Endothelial cell of umbilical vein (primary cell): ENCODE measurements around the gene SARS2. TPM values are rescaled to one million over a fixed set of nuclear protein-coding genes. Genes with fewer than 3 reads are reported as not detected.

Source experiments
- BruUV-seq: library from RNA; stranded (reverse); fragments of 400-500 nt; replicated peaks from 2 replicates; lab custom pipeline; 2021; lab: Mats Ljungman, UMichigan
- CTCF ChIA-PET: fragments of 300-600, 350-600 bp; sonication (Branson Sonifier 250); formaldehyde crosslinking; loops from one replicate; lab custom pipeline; 2021; ENCODE audit warnings: antibody characterized with exemption, inconsistent platforms; lab: Charles Lee
- POLR2A ChIA-PET: fragments of 300-600, 350-600 bp; sonication (Branson Sonifier 250); formaldehyde crosslinking; loops from one replicate; lab custom pipeline; 2021; ENCODE audit warnings: antibody characterized with exemption, inconsistent platforms; lab: Charles Lee
- DNase-seq: peaks from one replicate; pipeline ENCODE4 v3.0.0-alpha.2; 2011; ENCODE audit warnings: low read depth, low spot score
- FAIRE-seq: peaks from 2 replicates; lab custom pipeline; 2011; peaks lifted over from hg19 to GRCh38; lab: Jason Lieb, UNC
- H2AFZ ChIP-seq: 2 replicates; pipeline ENCODE4 v1.6.0; 2012; ENCODE audit warnings: low read depth, low read length, control low read depth, inconsistent platforms
- H3K27ac ChIP-seq: 2 replicates; pipeline ENCODE4 v1.5.1; 2011; ENCODE audit warnings: low read depth, mild to moderate bottlenecking, control low read depth, low read length, moderate library complexity; ENCODE audit not compliant: insufficient read depth
- H3K27me3 ChIP-seq, 2 experiments: 2 replicates each; pipeline versions ENCODE4 v1.6.0 to v1.6.1; 2011; ENCODE audit warnings: low read length in 2 of 2, mixed read lengths in 1 of 2; ENCODE audit not compliant: control insufficient read depth in 2 of 2, insufficient read depth in 2 of 2
- H3K36me3 ChIP-seq, 2 experiments: 2 replicates in 1 of 2; 3 replicates in 1 of 2; pipeline ENCODE4 v1.5.1; 2011; ENCODE audit warnings: low read length in 2 of 2, mild to moderate bottlenecking in 1 of 2, moderate library complexity in 1 of 2; ENCODE audit not compliant: control insufficient read depth in 2 of 2, insufficient read depth in 2 of 2; ENCODE audit errors: extremely low read depth in 1 of 2
- H3K4me1 ChIP-seq: 3 replicates; pipeline ENCODE4 v1.5.1; 2011; ENCODE audit warnings: mild to moderate bottlenecking, low read length; ENCODE audit not compliant: control insufficient read depth, insufficient read depth; ENCODE audit errors: extremely low read depth
- H3K4me2 ChIP-seq: 2 replicates; pipeline ENCODE4 v1.6.1; 2011; ENCODE audit warnings: low read length, control low read depth, mixed read lengths; ENCODE audit not compliant: insufficient read depth
- H3K4me3 ChIP-seq, 3 experiments: fragments of 200-600 bp in 1 of 3; sonication (generic), shearing (Covaris generic) in 1 of 3; replicated peaks in 1 of 3; 2 replicates each; pipeline ENCODE4 v1.5.1; 2011 to 2016; ENCODE audit warnings: control low read depth in 3 of 3, low read length in 3 of 3, mild to moderate bottlenecking in 2 of 3, inconsistent platforms in 1 of 3, low read depth in 1 of 3, moderate library complexity in 1 of 3; ENCODE audit not compliant: insufficient read depth in 1 of 3
- H3K79me2 ChIP-seq: 2 replicates; pipeline ENCODE4 v1.6.0; 2012; ENCODE audit warnings: low read length, inconsistent platforms; ENCODE audit not compliant: control insufficient read depth, insufficient read depth
- H3K9ac ChIP-seq: replicated peaks from 2 replicates; pipeline ENCODE3; 2011; ENCODE audit warnings: low read length, control low read depth; ENCODE audit not compliant: insufficient read depth; ENCODE audit errors: extremely low read depth
- H3K9me1 ChIP-seq: replicated peaks from 3 replicates; pipeline ENCODE4 v1.6.0; 2011; ENCODE audit warnings: mild to moderate bottlenecking, low read length; ENCODE audit not compliant: control insufficient read depth, insufficient read depth; ENCODE audit errors: extremely low read depth
- H3K9me3 ChIP-seq: replicated peaks from 2 replicates; pipeline ENCODE4 v1.5.1; 2012; ENCODE audit warnings: low read length, inconsistent platforms; ENCODE audit not compliant: control insufficient read depth, insufficient read depth
- H4K20me1 ChIP-seq: replicated peaks from 2 replicates; pipeline ENCODE3; 2011; ENCODE audit warnings: mild to moderate bottlenecking, low read length; ENCODE audit not compliant: control insufficient read depth, insufficient read depth; ENCODE audit errors: extremely low read depth
- CTCF ChIP-seq, 2 donors: IDR thresholded peaks; 1 replicate in 1 of 2; 2 replicates in 1 of 2; pipeline ENCODE4 v1.5.1; 2011; ENCODE audit warnings: low read length in 2 of 2, mild to moderate bottlenecking in 2 of 2, moderate library complexity in 2 of 2, control low read depth in 1 of 2, inconsistent platforms in 1 of 2, low read depth in 1 of 2; ENCODE audit not compliant: insufficient read depth in 1 of 2; ENCODE audit errors: extremely low read depth in 1 of 2
- FOS ChIP-seq: IDR thresholded peaks from 2 replicates; pipeline ENCODE4 v1.6.1; 2011; ENCODE audit warnings: mild to moderate bottlenecking, low read length, moderate library complexity, borderline replicate concordance; ENCODE audit not compliant: insufficient read depth
- GATA2 ChIP-seq: IDR thresholded peaks from 2 replicates; pipeline ENCODE4 v1.7.0; 2011; ENCODE audit warnings: low read depth, mild to moderate bottlenecking, moderate library complexity, mixed read lengths, low read length; ENCODE audit not compliant: insufficient read length, insufficient read depth
- MAX ChIP-seq: IDR thresholded peaks from 2 replicates; pipeline ENCODE4 v1.6.1; 2011; ENCODE audit not compliant: insufficient read depth, insufficient read length
- dilution Hi-C: fragments of 300-500 bp; cut with MboI; formaldehyde crosslinking; loops from one replicate; pipeline ENCODE4 v1.15.0; 2019; ENCODE audit warnings: low sequenced_read_pairs; ENCODE audit not compliant: extremely low pct_ligation_motif_present
- intact Hi-C: fragments of 100-400 bp; cut with micrococcal nuclease; formaldehyde crosslinking; loops from one replicate; pipeline ENCODE4 v1.10.0; 2022
- polyA plus RNA-seq, 4 experiments: library from polyadenylated mRNA; depleted of rRNA in 3 of 4; stranded (reverse) in 3 of 4; unstranded in 1 of 4; fragments of >200 nt; gene quantifications; 2 replicates each; pipeline versions ENCODE4 v1.2.1 to v1.2.3, GENCODE V29; 2011 to 2012; ENCODE audit warnings: missing spikeins in 1 of 4
- total RNA-seq: library from RNA; stranded (reverse); gene quantifications from 2 replicates; pipeline ENCODE4 v1.2.3, GENCODE V29; 2021

Gene SARS2
- total and polyA plus RNA-seq, 2 donors (not counting 3 experiments of a cell fraction or from before 2014, with no cell fraction given), result 40.3 to 43.7 TPM

GRCh38 chr19:38931521-38931793, 894 bp upstream of the SARS2 start:
- TF ChIP-seq MAX, result no peak
- no peak for TF ChIP-seq FOS
- no peak for TF ChIP-seq CTCF (IDR thresholded peaks at IDR 0.05; ENCODE audit: extremely low read depth in 1 of 2, insufficient read depth in 1 of 2, low read depth in 1 of 2, low read length in 2 of 2)
- no peak for TF ChIP-seq GATA2
- dilution Hi-C loops (no loop called here), intact Hi-C loops (loop anchor here (2.0 kb wide), 1 partner anchor 295 kb away; no protein-coding TSS in a partner anchor)

More at GRCh38 chr19:38931521-38931793, 894 bp upstream of the SARS2 start:
- Histone ChIP-seq H3K4me1 (peaks cover 14% of the 10 kb centered on the region), H3K27me3 (no peaks in the 10 kb centered on the region), H3K36me3 (peaks cover 0 to 5% of the 10 kb centered on the region in 2 experiments), H3K9me1 (no peaks in the 10 kb centered on the region), H3K4me2 (peak overlapping the region; percentile 74), H3K27ac (peak overlapping the region; percentile 69), H2AFZ (no peak overlapping the region), H3K4me3 (peak overlapping the region; percentile 50 to 78 (median 58)), H3K9me3 (no peaks in the 10 kb centered on the region), H4K20me1 (no peaks in the 10 kb centered on the region), H3K79me2 (peaks cover 22% of the 10 kb centered on the region), H3K9ac (peak overlapping the region; percentile 86)
- no peak for DNase-seq
- ChIA-PET POLR2A (no interaction called here), CTCF (interaction anchor here (1.8 to 3.4 kb wide), 5 partner anchors 8 to 528 kb away, joined by 8 to 29 read pairs (median 15); partner anchors contain the start of gene FAM98C)
- no TSS peak for BruUV-seq
- FAIRE-seq, result peak; percentile 55
